ENCODE results near the gene FLVCR2.

DNA sequence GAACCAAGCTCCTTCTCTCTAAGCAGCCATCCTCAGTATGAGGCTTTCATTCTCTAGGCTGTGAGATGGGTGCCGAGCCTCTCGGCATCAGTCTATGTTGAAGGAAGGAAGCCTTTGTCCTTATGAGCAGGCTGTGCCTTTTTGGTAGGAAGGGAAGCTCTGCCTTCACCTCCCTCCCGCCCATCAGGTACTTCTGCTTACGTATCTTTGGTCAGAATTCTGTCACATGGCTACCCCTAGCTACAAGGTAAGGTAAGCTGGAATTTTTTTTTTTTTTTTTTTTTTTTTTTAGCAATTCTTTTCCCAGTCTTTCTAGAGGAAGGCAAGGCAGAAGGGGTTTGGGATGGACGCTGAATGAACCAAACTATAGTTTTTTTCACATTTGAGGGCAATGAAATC, 39.3 kb upstream of the FLVCR2 start:
- no peak for TF ChIP-seq CTCF (IDR thresholded peaks at IDR 0.05)
- TF ChIP-seq POLR2AphosphoS5 (IDR thresholded peaks at IDR 0.05) = no peak
